GM23248 (cell line): ENCODE results near the gene ACSF3.

Experiments
- EZH2 ChIP-seq: fragments of 200-600 bp; sonication (generic); IDR thresholded peaks from 2 replicates; pipeline ENCODE4 v1.6.1; 2018; ENCODE audit warnings: antibody characterized with exemption, mild to moderate bottlenecking; ENCODE audit not compliant: insufficient read depth, poor library complexity, severe bottlenecking
- EZH2phosphoT487 ChIP-seq: fragments of 200-600 bp; sonication (generic); IDR thresholded peaks from 2 replicates; pipeline ENCODE4 v1.6.1; 2018; ENCODE audit warnings: antibody characterized with exemption, moderate library complexity, mild to moderate bottlenecking, low read depth; ENCODE audit not compliant: insufficient read depth

GRCh38 chr16:89048871-89049422 is 44.7 kb upstream of the ACSF3 start:
- no peak for TF ChIP-seq EZH2
- TF ChIP-seq EZH2phosphoT487, result no peak
